IPS DF 6.9 (cell line): Measurements from ENCODE around the gene RBM8A.

ENCODE experiments used
- DNase-seq: peaks from one replicate; pipeline ENCODE4 v3.0.0-alpha.2; 2013; ENCODE audit warnings: low read depth, low spot score
- H3K27ac ChIP-seq: one replicate; pipeline ENCODE4 v1.5.1; 2013; ENCODE audit warnings: low read length, control low read depth
- H3K27me3 ChIP-seq: 2 replicates; pipeline ENCODE4 v1.6.1; 2013; ENCODE audit warnings: mild to moderate bottlenecking, low read length; ENCODE audit not compliant: control insufficient read depth, insufficient read depth
- H3K36me3 ChIP-seq: 2 replicates; pipeline ENCODE4 v1.6.1; 2013; ENCODE audit warnings: low read length; ENCODE audit not compliant: control insufficient read depth, insufficient read depth
- H3K4me1 ChIP-seq: 2 replicates; pipeline ENCODE4 v1.6.1; 2013; ENCODE audit warnings: low read length; ENCODE audit not compliant: control insufficient read depth, insufficient read depth
- H3K4me3 ChIP-seq: 2 replicates; pipeline ENCODE4 v1.5.1; 2013; ENCODE audit warnings: mild to moderate bottlenecking, low read length
- H3K9me3 ChIP-seq: 2 replicates; pipeline ENCODE4 v1.6.1; 2013; ENCODE audit warnings: low read length, inconsistent platforms; ENCODE audit not compliant: control insufficient read depth, insufficient read depth
- WGBS: extraction: QIAGEN DNeasy Blood & Tissue Kit; methylation state at CpG from one replicate; pipeline ENCODE4 v1.1.7; 2013; ENCODE audit warnings: mixed read lengths, missing lambda C conversion rate; ENCODE audit not compliant: insufficient read length, insufficient coverage; 5-methylcytosine and 5-hydroxymethylcytosine counted together

RBM8A gene

DNA sequence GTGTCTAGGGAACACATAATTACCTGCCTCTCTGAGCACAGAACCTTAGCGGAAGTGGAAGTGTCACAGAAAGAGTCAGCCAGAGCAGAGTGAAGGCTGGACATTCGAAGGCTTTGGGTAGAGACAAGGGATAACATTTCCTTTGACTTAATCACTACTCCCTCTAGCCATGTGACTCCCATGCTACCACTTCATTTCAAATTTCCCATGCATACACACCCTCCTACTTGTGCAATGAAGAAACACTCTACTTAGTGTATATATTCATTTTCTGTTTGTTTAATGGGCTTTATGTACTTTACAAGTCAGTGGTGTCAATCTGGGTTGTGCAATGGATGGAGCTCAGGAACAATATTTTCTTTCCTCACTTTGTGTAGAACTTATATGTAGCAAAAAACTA lies 48.6 kb downstream of the RBM8A start:
- no CpG with 5 or more reads among the region's 2 CpGs for WGBS
- Histone ChIP-seq H3K27ac (no peak overlapping the region), H3K4me1 (peaks cover 1% of the 10 kb centered on the region; the same call in 1 of the 2 replicates), H3K9me3 (no peaks in the 10 kb centered on the region), H3K4me3 (no peak overlapping the region), H3K36me3 (no peaks in the 10 kb centered on the region), H3K27me3 (no peaks in the 10 kb centered on the region; the same call in 1 of the 2 replicates)
- DNase-seq: no peak

DNA sequence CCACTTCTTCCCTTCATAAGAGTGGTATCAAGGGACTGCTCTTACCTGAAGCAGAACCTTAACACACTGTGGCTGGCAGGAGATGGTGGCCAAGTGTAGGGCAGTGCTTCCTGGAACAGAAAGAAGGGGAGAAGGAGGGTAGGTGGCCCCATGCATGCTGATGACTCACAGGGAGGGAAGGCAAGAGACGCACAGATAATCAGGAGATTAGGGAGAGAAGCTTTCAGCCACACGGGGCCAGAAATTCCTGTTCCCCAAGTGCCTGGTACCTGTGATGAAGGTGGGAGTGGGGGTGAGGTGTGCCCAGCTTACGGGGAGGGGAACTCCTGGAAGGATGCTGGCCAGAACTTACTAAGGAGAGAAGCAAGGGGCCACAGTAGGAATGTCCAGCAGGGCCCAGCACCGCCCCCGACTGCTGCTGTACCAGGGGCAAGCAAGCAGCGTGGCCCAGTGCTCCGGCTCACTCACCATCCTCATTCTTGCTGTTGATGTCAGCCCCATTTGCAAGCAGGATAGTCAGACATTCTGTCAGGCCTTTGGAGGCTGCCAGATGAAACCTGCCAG lies 49.3 kb downstream of the RBM8A start:
- no peak for DNase-seq
- H3K9me3 ChIP-seq: no peaks in the 10 kb centered on the region
- no peak overlapping the region for H3K4me3 ChIP-seq
- no CpG with 5 or more reads among the region's 7 CpGs for WGBS
- no peak overlapping the region for H3K27ac ChIP-seq
- H3K4me1 ChIP-seq: peaks cover 1% of the 10 kb centered on the region
- H3K27me3 ChIP-seq: no peaks in the 10 kb centered on the region; the same call in 1 of the 2 replicates
- no peaks in the 10 kb centered on the region for H3K36me3 ChIP-seq

DNA sequence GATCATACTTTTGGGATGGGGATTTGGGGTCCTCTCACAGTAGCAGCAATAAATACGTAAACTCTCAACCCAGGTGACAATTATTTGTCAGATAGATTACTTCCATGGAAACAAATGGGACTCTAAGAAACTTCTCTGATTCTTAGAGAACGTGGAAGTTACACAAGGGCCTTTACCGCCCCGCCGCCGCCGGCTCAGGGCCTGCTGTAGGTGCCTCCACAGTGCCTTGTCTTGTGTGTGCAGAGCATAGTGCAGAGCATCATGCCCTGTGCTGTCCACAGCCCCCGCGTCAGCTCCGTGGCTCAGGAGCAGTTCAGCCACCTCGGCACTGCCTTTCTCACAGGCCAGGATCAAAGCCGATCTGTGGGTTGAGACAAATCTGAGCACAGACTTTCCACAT lies 52.6 kb downstream of the RBM8A start:
- Histone ChIP-seq H3K27ac (no peak overlapping the region), H3K36me3 (no peaks in the 10 kb centered on the region), H3K9me3 (no peaks in the 10 kb centered on the region), H3K27me3 (peaks cover 2% of the 10 kb centered on the region; the same call in 1 of the 2 replicates), H3K4me1 (peaks cover 4% of the 10 kb centered on the region), H3K4me3 (no peak overlapping the region)
- no peak for DNase-seq
- no CpG with 5 or more reads among the region's 12 CpGs for WGBS

DNA sequence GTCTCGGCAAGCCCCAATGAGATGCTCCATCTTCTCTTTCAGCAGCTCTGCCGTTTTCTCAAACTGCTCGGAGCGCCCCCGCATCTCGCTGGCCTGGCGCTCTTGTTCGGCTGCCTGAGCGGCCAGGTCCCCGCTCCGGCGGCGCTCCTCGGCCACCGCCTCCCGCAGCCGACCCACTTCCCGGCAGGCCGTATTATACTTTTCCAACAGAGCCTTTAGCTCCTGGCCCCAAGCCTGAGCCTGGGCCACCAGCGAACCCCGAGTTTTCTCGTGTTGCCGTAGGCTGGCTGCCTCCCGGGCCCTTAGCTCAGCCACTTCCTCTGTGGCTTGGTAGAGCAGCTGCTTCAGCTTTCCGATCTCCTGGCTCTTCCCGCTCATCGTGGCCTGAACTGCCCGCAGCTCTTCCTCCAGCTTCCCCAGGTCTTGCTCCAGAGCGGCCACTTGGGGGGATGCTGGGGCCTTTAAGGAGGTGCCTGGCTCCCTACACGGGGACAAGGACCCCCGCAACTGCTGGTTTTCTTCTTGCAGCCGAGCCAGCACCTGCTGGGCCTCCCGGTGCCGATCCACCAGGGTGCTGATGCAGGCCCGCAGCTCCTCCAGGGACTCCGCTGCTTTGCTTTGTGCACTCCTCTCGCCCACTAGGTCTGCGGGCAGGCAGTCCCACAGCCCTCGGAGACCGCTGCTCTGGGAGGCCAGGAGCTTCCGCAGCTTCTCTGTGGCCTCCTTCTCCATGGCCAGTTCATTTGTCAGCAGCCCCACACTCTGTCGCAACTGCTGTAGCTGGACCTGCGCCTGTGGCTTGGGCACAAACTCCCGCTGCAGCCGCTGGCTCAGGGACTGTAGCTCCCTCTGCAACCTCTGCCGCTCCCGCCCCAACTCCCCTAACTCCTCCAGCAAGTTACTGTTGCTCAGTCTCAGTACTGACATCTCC lies 55.0 kb downstream of the RBM8A start:
- Histone ChIP-seq H3K27ac (no peak overlapping the region), H3K4me3 (peak overlapping the region; percentile 42; the same call in 1 of the 2 replicates), H3K4me1 (peaks cover 2% of the 10 kb centered on the region), H3K36me3 (no peaks in the 10 kb centered on the region), H3K27me3 (peaks cover 2% of the 10 kb centered on the region; the same call in 1 of the 2 replicates), H3K9me3 (no peaks in the 10 kb centered on the region)
- DNase-seq: no peak
- no CpG with 5 or more reads among the region's 47 CpGs for WGBS
